LHCN-M2 (cell line): ENCODE measurements around the gene CCDC146. TPM values are rescaled to one million over a fixed set of nuclear protein-coding genes. Genes with fewer than 3 reads are reported as not detected.

Source experiments
- DNase-seq: peaks from one replicate; pipeline ENCODE4 v3.0.0-alpha.2; 2012; ENCODE audit warnings: low read depth
- total RNA-seq: library from RNA; depleted of rRNA; stranded (reverse); fragments of >200 nt; gene quantifications from 2 replicates; pipeline ENCODE4 v1.2.3, GENCODE V29; 2014

CCDC146 gene
- total RNA-seq, 1 experiment from 2014 or later = 0.92 TPM

DNA sequence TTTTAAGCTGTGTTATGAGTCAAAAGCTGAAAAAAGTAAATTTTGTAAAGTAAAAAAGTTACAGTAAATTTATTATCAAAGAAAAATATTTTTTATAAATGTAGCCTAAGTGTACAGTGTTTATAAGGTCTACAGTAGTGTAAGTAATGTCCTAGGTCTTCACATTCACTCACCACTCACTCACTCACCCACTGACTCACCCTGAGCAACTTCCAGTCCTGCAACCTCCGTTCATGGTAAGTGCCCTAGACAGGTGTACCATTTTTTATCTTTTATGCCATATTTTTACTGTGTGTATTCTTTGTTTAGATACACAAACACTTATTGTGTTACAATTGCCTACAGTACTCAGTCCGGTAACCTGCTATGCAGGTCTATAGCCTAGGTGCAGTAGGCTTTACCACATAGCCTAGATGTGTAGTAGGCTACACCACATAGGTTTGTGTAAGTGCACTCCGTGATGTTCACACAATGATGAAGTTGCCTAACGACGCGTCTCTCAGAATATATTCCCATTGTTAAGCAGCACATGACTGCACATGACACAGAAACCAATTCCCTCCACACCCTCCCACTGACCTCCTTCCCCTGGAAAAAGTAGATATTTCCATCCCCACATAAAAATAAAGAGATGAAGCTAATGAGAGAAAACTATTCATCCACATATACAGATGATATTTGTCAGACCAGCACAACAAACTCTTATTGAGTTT, 122.0 kb downstream of the CCDC146 start:
- peak; percentile 68 for DNase-seq

DNA sequence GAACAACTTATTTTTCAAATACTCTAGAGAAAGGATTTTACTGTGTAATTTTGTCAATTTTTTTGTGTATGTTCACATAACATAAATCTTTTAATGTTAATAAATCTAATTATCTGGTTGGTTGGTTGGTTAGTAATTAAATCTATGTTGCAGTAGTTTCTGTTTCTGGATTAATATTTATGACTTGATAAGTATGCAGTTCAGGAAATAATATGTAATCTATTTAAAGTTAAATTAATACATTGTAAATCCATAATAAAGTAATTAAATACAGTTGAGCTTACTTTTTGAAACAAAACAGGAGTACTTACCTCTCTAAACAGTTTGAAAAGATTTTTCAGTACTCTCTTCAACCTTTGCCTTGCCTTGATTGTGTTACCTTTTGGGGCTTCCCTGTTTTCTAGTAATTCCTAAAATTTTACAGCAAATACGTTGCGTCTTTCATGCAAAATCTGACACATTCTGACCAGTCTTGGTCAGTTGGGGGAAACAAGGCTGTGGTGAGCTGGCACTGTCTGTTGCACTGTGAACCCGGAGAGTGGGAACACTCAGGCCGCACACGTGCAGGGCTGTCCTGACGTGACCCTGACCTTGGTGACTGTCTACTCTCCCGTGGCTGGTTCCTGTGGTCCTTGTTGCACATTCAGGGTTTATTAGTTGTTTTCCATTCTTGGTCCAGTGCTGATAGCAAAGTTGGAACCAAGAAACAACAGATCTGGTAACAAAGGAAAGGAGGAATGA, 122.8 kb downstream of the CCDC146 start:
- DNase-seq = peak; percentile 71

DNA sequence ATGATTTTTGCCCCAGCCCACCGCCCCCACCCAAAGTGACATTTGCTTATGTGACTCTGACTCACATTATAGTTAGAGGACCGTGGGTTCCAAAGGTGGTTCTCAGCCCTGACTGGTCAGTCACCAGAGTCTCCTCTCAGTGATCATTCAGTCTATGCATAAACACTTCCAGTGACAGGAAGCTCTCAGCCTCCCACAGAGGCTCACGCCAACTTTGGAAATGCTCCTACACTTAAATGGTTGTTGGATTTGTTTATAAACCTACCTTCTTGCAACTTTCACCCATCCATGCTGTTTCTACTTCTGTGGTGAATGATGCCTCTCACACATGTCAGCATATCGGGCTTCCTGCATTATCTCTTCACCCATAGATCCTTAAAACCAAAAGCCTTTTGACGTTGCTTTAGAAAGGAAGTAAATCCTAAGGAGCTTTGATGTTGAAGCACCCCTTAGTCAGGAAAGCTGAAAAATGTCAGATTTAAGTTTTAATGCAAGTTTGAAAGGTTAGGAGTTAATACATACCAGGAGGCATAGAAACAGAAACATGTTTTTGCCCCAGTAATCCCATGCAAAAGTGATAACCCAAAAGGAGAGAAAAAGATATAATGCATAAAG, 123.7 kb downstream of the CCDC146 start:
- no peak for DNase-seq

DNA sequence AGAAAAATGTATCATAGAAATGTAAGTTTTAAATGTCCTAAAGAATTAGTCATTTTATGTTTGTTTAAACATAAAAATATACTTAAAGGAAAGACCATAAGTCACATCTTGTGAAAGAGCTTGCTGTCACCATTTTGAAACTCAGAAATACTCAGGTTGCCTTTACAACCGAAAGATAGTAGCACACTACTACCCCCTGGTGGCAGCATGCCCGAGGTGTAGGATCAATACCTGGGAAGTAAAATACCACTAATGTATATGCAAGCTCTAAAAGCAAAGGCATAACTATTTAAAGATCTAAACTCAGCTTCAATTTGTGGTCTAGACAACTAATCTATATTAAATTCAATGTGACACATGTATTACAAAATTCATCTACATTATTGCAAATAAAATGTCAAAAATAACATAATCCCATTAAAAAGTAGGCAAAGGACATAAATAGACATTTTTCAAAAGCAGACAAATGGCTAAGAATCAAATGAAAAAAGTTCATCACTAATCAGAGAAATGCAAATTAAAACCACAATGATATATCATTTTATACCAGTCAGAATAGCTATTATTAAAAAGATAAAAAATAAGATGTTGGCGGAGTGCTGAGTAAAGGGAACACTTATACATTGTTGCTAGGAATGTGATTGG, 124.9 kb downstream of the CCDC146 start:
- DNase-seq = peak; percentile 76

DNA sequence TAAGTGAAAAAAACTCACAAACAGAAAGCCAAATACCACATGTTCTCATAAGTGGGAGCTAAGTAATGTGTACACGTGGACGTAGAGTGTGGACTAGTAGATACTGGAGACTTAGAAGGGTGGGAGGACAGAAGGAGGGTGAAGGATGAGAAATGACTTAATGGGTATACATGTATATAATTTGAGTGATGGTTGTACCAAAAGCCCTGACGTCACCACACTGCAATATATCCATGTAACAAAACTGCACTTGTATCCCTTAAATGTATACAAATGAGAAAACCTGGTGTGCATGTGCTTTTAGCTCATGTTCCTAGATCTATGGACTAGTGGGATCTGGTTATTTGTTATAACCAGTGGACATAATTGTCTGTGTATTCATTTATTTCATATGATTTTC, 125.7 kb downstream of the CCDC146 start:
- DNase-seq = no peak

DNA sequence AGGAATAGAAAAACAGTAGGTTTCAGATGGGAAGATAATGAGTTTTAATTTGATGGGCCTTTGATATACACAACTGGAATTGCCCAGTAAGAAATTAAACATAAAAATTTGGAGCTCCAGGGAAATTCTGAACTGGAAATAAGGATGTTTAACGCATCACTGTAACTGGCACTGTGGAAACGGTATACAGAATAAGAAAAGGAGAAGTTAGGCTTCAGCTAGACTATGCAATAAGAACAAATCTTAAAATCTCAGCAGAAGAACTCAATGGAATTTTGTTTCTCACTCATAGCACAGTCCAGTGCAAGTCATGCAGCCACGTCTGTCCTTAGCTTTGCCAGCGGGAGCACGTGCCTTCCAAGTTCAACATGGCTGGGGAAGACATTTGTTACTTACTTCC, 130.1 kb downstream of the CCDC146 start:
- no peak for DNase-seq

DNA sequence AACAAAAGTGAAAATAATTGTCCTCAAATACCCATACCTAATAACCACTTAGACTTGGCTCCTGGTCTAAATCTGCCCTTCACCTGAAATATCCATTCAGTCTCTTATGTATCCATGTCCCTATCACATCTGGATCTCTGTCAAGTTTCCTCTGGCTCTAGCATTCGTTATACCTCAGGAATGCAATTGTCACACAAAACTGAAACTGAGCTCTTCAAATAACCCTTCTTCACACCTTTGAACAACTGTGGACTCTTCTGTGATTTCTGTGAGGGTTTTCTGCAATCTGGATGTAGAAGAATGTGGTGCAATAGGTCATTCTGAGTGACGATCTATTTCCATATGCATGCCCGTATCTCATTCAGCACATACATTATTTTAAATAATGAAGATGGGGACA, 130.7 kb downstream of the CCDC146 start:
- DNase-seq = no peak

DNA sequence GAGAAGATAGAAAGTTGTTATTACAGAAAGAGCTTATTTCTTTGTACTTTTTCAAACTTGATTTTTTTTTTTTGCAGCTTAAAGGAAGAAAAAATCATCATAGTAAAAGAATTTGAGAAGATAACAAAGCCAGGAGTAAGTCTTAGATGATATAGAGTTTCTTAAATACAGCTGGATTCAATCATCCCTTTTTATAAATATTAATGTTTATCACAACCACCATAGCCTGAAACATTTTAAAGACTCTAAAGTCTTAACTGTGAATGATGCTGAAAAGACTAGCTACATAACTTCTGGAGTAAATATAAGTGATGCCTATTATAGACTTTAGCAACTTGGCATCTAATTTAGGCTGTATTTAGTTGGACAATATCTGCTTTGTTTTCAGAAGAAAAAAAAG, 132.0 kb downstream of the CCDC146 start:
- DNase-seq = no peak

DNA sequence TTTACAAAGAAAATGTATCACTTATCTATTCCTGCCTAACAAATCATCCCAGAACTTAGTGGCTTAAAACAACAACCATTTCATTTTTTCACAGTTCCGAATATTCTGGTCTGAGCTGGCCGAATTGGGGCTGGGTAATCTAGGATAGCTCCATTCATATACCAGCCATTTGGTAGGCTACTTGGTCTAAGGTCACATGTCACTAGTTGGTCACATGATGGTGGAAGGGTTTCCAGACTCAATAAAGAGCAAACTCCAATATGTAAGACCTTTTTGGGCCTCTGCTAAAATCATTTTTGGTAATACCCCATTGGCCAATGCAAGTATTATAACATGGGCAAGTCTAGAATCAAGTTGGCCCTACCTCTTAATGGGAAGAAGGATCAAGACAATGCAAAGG, 132.5 kb downstream of the CCDC146 start:
- no peak for DNase-seq

DNA sequence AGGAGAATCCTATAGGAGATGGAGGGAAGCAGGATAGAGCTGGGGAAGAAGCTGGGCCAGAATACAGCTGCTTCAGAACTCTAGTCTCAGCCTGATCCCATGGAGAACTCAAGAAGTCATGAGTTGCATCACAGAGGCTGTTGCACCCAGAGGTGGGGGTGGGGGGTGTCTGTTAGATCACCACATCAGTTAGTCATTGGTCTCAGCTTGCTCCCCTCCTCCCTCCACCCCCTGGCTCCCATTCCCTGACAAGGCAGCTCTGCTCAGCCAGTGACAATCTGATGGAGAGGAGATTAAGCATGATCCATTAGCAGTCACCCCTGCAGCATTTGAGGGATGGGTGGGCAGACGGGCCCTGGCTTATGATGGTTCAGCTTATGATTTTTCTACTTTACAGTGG, 135.6 kb downstream of the CCDC146 start:
- peak; percentile 59 for DNase-seq

DNA sequence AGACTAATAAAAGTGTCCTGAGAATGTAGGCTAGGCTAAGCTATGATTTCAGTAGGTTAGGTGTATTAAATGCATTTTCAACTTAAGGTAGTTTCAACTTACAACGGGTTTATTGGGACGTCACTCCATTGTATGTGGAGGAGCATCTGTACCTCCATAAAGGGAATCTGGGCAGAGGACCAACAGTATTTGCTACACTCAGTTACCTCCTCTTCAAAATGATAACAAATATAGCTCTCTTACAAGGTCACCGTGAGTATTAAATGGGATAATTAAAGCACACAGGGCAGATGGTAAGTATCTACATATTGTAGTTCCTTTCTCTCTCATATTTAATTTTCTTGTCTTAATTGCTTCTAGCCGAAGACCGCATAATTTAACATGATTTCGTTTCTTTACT, 136.2 kb downstream of the CCDC146 start:
- no peak for DNase-seq

DNA sequence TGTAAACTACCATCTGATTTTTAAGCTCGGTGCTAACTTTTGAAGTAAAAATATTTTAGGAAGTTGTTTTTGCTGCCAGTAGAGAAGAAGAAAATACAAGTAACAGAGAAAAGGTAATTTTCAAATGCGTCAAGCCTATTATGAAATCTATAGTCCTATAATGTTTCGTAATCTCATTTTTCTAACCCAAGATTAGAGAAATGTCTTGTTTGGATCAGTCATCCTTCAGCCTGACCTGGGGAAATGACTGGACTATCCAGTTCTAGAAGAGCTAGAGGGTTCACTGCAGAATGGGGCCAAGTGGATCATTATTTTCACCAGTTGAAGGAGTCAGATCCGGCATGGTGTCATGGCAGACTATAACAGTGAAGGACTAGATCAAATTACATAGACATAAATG, 139.9 kb downstream of the CCDC146 start:
- DNase-seq = no peak

DNA sequence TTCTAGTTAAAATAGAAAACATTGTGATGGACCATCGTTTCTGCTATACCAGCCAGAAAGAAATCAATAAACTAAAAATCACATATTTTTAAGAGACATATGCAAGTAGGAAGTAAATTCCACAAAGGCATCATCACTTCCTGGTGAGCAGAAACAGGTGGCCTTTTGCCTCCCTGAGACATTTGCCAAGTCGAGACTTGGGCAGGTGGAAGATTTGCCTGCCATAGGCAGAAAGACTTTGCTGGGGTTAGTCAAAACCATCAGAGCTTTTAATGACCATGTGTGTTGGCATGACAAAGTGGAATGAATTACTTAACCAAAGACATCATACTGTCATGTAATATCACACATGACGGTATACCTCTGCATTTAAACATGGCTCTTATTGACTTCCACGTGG, 143.3 kb downstream of the CCDC146 start:
- peak; percentile 59 for DNase-seq

DNA sequence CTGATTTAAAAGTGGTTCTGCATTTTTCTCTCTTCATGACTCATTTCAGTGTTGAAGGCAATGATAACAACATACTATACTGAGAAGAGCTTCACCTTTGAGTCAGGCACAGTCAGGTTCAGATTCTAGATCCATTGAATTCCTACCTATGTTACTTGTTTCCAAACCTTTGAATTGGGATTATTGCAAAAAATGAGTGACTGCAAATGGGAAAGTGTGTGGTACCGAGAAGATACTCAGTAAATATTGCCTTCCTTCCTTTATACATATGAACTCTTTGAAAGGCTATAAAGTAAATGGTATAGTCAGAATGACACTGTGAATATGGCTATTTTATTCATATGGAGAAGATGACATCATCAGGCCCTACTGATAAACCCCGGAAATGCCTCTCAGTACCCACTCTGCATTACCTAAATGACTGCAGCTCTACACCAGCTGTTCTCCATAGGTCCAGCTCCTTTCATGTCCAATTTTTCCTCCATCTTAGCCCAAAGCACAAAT, 143.9 kb downstream of the CCDC146 start:
- no peak for DNase-seq

DNA sequence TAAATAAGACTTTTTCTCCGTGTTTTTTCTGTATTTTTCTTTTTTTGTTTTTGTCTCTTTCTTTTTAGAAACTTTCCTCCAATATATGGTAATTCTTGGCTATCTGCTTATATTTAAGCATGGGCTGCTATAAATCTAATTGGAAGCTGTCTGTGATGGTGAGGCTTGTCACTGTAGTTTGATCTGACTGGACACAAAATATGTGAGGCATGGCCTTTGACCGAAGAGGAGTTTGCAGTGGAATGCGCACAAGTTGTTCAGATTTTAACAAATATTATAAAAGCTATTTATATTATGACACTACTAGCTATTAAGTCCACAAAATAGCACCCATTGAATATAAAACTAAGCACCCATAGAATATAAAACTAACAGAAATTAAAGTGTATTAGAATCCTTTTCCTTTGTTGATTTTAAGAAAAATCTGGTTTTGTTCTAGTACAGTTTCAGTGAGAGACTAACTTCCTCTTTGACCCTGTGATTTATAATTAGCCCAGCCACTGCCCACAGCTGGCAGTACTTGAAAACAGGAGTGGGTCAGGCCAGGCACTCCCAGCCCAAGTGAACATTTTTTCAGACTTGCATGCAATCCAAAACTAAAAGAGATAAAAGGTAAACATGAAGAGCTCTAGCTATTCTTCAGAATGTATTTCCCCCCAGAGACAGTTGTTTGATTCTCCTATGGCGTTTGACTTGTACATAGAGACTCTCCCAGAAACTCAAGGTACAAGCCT, 147.1 kb downstream of the CCDC146 start:
- peak; percentile 51 for DNase-seq

DNA sequence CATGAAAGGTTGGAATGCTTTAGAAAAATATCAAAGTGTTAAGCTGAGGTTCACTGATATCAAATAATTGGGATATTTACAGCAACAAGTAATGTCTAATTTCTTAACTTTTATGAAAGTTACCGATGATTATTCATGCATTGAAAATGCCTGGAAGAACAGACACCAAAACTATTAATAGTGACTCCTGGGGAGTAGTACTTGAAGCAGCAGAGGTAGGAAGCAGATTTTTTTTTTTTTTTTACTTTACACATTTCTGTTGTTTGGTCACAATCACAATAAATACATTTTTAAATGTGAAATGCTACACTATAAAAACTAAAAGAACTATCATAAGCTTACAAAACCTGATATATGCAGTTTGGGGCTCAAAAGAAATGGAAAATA, 147.7 kb downstream of the CCDC146 start:
- DNase-seq = no peak

DNA sequence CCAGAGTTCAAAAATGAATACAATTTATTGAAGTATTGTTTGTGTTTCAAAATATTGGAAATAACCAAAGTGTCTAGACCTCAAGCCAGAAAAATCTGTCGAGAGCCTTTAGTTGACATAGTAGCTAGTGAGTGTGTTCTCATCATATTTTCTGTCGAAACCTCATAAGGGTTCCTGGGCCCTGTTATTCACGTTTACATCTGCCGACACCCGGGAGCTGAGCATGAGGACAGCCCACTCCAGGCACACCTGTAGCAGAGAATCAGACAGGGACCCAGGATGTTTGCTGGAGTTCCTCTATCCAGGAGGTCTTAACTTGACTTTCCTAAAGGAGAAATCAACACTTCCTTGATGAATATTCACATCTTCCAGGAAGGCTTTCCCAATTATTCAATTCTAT, 149.4 kb downstream of the CCDC146 start:
- DNase-seq = no peak

DNA sequence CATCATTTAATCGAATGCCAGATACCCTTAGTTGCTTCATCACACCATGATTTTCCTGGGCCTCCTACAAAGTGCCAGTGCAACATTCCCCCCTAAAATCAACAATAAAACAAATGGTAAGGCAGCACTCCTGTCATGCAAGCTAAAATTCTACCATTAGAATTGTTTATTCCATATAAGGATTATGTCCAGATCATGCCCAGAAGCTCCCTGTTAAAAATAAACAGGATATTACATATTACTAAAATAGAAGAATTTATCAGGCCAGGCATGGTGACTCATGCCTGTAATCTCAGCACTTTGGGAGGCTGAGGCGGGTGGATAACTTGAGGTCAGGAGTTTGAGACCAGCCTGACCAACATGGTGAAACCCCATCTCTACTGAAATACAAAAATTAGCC, 153.2 kb downstream of the CCDC146 start:
- DNase-seq = peak; percentile 50

DNA sequence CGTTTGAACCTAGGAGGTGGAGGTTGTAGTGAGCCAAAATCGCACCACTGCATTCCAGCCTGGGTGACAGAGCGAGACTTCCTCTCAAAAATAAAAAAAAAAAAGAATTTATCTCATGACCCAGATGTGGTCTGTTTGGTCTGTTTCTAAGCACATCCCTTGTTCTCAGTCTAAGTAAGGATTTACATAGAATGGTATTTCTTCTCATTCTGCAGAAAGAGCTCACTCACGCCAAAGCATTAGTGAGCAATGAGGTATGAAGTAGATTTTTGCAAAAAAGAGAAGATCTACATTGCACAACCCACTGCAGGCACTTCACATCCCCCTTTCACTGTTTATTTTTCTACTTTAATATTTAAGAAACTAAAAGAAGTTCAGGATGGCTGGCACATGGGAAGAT, 153.7 kb downstream of the CCDC146 start:
- DNase-seq = no peak

DNA sequence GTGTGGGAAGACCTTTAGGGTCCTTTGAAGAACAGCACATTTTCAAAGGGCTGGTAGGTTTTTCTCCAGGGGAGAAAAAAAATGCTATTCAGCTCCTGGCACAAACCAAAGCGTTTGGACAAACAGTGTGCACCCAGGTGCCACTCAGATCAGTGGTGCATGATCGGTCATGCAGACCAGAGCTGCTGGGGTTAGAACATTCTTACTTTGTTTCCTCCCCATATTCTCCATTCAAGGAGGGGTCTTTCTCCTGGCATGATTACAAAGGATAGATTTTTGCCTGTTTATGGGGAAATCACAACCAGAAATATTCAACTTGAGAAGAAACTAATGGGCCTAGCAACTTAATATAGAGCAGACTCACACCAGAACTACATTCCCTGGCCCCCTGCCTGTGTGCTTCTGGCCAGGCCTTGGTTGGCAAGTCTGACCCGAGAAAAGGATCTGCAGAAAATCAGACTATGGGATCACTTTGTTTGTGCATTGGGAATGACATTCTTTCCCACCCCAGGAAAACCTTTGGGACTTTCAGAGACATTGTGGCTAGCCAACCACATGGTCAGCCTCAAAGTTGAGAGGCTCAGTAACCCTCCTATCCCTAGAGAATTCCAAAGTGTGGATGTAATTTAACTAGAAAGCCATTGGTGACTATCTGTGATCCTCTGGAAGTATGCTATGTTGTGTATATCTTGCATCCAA, 159.5 kb downstream of the CCDC146 start:
- no peak for DNase-seq

DNA sequence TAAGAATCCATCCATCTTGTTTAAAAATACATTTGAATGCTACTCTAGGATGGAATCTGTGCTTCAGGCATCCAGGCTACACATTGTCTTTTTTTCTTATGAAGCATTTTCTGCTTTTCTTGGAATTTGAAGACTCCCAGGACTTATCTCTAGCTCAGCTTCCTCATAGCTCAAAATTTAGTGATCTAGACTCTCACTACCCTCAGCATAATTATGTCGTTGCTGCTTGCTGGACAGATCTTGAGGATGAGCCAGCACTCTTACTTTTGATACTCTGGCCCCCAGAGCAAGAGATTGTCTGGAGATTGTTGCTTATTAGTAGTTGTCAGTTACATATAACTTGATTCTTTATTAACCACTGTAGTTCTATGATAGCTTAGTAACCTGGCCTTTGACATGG, 160.5 kb downstream of the CCDC146 start:
- DNase-seq = no peak
